NCI-H446 (cell line): Measurements from ENCODE around the gene KIF26B.
"Not testable (repeated sequence)": the region's sequence is repeated elsewhere in the genome, so short reads cannot be mapped to it uniquely, and the experiment has no call there.

Experiments used
- DNase-seq, 2 experiments: peaks; one replicate each; lab custom pipeline; 2025; lab: John Stamatoyannopoulos, UW

The KIF26B gene

DNA sequence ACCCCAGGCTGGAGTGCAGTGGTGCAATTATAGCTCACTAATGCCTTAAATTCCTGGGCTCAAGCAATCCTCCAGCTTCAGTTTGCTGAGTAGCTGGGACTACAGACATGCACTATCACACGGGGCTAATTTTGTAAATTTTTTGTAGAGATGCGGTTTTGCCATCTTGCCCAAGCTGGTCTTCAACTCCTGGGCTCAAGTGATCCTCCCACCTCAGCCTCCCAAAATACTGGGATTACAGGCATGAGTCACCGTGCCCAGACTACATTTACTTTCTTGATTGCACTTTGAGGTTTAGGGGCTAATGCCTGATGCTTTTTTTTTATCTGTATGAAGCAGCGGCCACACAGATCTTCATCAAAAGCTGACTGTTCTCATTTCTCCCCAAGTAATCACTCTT is 124.6 kb downstream of the KIF26B start:
- DNase-seq, result no peak

DNA sequence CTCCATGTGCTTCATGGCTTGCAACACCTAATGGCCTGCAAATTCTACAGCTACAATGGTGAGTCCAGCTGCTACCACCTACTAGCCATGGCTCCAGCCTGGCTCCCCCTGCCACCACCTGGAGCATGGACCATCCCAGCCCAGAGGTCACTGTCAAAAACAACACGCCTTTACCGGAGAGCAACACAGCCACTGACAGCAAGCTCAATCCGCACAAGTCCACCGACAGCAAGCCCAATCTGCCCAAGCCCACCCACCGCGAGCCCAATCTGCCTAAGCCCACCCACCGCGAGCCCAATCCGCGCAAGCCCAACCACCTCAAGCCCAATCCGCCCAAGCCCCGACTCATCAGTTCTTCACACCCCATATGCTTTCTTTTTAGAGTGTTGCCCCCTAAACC is 128.2 kb downstream of the KIF26B start:
- DNase-seq, result no peak

DNA sequence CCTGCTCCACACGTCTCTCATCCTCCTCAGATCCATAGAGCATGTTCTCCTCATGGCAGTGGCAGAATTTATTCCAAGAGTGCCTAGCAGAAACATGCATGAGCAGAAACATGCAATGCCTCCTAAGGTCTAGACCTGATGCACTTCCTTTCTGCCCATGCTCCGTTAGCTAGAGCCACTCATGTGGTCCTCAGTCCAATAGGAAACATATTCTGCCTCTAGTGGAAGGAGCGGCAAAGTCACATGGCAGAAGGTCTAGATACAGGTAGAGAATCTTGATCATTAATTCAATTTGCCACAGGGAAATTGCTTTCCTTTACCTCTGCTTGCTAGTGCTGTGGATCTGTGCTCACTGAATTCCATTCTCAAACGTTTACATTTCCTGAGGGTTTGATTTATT is 130.4 kb downstream of the KIF26B start:
- no peak for DNase-seq

DNA sequence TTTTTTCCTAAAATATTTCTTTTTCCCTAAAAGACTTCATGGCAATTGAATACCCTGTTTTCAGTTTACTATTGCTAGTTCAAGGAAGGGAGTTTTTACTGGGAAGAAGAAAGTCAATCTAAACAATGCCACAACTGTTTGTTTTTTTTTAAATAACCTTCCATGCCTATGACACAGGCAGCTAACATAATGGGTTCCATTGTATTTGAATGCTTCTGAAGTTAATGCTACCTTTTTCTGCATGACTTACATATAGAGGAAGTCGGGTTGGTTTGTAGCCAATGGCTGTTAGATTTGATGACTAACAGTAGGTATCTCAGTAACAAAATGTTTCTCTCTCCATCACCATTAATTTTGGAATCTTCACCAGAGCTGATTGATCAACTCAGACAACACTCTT is 134.0 kb downstream of the KIF26B start:
- no peak for DNase-seq

DNA sequence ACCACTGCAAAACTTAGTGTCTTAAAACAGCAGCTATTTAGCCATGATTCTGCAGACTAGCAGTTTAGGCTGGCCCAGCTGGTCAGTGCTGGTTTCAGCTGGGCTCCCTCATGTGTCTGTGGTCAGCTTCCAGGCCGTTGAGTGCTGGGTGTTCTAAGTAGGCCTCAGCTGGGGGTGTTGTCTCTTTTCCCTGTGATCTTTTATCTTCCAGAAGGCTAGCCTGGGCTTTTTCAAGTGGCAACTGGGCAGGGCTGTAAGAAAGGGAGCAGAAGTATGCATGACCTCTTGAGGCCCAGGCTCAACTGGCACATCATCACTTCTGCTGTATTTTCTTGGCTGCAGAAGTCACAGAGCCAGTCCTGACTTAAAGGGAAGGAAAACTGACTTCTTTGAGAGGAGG is 136.1 kb downstream of the KIF26B start:
- no peak for DNase-seq

DNA sequence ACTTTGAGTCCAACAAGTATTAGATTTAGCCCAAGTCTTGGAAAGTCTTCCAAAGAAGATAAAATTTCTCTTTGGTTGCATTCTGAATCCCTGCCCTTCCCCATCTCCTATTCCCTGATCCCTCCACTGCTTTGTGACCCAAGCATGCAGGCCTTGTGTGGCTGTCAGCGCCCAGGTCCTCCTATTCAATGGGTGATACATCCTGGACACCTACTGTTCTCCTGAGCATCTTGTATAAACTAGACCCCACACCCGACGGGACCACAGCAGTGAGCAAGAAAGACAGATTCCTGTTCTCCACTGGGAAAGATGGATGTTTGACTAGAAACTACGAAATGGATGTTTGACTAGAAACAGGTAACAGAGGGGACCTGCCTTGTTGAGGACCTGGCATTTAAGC is 136.6 kb downstream of the KIF26B start:
- no peak for DNase-seq

DNA sequence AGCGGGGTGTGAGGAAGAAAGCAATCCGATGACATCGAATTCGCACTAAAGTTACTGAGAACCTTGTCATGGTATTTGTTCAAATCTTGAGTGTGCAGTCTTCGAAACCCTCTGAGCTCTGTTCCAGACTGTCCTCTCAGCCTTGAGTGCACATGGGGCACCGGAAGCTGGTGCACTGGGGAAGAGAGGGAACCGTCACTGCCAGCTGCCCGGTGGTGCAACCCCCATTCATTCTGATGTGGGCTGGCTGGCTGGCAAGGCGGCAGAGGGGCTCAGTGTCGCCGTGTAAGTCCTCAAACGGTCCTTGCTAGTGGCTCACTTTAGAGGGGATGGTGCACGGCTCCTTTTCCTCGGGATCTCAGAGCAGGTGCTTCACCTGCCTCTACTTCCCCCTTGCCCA is 137.4 kb downstream of the KIF26B start:
- no peak for DNase-seq

DNA sequence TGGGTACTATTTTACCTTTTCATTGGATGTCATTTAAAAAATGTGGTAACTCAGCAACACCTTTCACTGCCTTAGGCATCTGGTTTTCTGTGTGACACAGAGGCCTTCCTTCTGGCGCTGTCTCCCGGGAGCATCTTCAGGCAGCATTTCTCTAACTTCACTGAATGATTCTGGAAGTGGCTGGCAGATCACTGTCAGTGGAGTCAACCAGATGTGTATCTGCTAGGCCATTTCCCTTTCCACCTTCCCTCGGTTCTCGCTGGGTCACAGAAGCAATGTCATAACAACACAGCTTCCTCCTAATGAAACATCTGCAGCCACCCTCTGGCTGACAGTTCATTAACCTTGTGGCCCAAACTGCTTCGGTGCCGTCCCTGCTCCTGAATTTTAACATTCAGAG is 137.8 kb downstream of the KIF26B start:
- no peak for DNase-seq

DNA sequence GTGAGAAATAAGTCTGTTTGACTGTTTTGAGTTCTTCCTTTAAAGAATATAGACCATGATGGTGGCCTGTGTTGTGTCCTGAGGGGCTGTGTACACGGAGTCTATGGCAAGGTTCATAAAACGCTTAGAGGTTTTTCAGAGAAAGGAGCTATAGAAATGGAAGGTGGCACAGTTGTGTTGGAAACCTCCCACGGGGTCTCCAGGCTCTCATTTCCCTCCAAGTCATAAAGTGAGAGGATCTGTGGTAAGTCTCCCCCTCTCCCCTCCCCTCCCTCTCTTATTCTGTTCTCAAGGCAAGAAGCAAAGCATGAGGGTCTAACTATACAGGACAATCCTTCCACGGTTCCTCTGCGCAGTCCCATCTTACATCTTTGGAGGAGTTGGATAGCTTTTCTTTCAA is 139.2 kb downstream of the KIF26B start:
- DNase-seq, result no peak

DNA sequence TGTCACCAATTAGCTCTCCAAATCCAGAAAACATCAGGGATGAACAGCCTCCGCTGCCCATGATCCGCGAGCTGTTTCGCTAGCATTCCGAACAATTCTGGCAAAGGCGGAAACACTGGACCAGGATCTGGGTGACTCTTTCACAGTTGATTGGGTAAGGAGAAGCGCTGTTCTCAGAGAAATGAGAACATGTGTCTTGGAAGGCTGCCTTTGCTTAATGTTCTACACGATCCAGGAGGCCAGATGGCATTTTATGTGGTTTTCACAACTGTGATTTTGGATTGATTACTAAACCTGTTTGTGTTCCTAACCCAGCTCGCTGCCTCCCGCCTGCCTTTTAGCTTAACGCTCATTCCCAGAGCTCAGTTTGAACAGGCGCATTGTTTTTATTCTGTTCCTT is 144.0 kb downstream of the KIF26B start:
- DNase-seq, result peak; percentile 34 to 75

DNA sequence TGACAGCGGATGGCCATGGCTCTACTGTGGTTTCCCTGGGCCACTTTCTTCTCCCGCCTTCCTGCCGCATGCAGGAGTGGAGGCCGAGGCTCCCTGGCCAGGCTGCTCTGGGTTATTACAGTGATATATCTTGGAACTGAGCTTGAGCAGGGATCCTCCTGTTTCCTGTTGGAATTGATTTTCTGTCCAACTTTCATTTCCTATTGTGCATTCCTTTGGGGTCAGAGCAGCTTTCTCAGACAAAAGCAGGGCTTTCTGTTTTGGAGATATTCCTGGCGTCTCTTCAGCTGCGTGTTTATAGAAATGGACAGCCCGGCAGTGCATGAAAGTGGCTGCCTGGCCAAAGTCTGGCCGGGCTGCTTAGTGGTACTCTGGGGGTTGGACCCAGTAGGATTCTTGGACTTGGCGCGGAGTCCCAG is 146.4 kb downstream of the KIF26B start:
- DNase-seq, result no peak

DNA sequence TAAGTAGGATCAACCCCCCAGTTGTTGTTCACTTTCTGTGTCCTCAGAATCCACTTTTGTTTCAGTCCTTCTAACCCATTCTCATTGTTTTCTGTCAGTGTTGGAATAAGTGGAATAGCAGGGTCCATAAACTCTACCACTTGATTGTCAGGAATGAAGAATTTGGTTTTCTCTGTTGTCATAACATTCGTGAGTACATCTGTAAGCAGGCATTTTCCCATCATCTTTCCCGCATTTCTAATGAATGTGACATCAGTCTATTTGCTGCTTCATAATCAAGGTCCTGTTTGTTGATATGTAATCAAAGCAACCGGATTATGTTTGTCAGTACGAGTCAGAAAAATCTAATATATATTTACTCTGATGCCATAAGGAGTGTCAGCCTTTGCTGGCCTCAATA is 147.1 kb downstream of the KIF26B start:
- DNase-seq, result no peak

DNA sequence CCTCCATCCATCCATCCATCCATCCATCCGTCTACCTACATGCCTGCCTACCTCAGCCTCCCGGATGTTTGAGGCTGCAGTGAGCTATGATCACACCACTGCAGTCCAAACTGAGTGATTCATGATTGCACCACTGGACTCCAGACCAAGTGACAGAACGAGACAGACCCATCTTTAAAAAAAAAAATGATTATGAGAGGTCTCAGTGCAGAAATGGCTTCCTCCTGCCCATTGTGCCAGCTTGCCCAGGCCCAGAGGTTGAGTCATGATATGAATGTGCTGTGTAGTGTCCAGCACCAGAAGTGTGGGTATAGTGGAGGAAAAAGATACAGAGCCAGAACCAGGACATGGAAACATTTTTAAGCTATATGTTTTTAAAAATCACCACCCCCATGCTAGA is 149.9 kb downstream of the KIF26B start:
- no peak for DNase-seq

DNA sequence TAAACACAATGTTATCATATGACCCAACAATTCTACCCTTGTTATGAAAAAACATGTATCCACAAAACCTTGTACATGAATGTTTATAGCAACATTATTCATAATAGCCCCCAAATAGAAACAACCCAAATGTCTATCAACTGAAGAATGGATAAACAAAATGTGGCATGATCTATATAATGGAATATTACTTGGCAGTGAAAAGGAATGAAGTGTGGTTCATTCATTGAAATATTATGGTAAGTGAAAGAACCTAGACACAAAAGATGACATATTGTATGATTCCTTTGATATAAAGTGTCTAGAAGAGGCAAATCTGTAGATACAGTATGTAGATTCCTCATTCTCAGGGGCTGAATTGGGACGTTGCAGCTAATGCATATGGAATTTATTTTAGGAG is 151.2 kb downstream of the KIF26B start:
- DNase-seq, result no peak

DNA sequence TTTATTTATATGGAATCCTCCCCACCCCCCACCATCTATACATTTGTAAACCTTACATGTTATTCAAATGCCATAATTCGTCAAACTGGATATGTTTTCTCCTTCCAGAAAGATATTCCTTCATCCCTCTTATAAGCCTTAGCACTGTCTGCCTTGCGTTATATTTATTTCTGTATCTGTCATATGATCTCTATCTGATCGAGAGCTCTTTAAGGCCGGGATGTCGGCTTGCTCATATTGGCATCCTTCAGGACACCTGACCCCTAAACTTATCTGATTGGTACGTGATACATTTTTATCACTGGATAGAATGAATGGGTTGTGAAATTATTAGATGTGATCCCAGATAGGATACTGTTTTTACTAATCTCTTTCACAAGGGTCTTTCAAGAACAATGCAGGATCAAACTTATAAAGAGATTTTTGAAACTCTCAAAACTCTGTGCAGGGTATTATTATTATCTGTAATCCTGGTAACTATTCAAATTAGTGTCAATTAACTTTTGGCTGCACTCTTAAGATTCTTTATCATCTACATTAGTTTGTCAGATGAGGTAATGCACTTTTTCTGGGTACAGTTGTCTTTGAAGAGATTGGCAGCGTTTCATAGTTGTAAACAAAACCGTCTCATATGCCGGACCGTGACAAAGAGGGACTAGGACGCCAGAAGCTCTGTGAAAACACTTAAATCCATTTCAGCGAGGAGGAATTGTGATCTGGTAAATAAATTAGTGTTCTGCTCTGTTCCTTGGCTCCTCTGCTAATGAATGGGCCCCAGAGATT is 152.0 kb downstream of the KIF26B start:
- DNase-seq, result no peak

DNA sequence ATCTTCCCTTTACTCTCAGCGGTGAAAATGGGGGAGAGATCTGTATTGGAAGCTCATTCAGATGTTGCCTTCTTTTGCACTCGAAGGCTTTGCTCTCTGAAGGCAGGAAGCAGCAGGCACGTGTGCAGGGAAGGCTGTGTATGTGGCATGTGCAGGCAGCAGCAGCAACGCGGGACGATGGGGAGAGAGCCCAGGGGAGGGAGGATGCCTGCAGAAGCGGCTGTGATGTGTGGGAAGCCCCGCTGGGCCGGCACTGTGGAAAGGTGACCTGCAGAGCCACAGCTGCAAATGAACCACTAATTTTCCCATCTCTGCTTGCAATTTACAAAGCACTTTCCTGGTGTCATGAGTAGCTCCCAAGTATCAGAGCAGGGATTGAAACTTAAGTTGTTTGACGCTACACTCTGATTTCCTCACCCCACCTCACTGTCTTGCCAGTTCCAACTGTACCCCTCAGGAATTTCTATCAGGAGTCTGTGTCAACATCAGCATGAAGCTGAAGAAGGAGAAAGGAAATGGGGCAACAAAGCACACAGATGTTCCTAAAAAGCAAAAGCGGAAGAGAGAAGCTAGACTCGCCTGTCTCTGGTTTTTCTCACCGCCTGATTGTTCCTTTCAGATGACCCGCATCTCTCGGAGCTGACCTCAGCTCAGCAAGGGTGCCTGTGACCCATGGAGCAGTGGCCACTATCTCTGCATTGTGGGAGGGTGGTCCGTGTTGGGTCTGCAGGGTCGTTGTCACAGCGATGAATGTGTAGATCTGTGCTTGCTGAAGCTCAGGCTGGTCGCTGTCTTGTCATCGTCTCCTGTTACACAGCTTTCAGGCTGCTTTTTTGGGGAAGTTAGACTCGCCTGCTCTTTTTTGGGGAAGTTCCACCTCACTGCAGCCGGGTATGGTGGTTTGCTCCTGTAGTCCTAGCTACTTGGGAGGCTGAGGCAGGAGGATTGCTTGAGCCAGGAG is 156.1 kb downstream of the KIF26B start:
- DNase-seq, result no peak

DNA sequence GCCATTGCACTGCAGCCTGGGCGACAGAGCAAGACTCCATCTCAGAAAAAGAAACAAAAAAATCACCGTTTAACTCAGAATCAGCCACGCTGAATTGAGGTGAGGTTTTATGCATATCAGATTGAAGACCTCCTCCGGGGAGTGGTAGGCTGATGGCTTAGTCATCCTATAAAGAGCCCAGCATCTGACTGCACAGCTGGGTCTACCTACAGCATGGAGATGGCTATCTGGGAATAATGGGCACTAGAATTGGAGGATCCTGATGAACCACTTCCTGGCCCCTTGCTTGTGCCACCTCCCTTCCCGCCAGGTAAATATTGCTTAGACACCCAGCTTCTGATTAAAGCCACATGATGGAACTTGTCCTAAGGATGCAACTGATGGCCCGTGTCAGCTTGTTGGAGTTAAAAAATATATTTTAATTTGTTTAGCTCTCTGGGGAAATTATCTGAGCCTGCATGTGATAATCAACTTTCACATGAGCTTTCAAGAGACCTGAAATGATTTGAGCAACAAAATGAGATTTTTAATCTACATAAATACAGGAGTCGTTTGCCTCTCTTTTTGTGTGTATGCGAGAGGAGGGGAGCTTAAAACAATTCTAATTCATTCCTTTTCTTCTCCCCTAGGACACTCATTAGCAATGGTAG is 157.2 kb downstream of the KIF26B start:
- no peak for DNase-seq

DNA sequence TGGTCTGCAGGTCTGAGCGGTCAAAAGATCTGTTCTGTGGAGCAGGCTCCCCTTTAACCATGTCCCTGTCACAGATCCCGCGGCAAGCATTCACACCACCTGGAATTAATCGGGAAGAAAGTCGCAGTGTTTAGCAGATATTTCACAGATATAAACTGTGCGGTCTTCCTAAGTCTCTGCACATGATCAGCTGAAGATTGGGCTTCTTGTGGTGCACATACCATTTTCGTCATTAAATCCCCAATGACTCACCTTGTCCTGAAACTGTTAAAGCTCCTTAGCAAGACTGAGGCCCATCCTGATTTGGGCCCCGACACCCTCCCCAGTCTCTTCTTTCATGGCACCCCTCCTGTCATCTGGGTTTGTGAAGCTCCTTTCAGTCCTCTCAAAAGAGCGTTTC is 158.8 kb downstream of the KIF26B start:
- no peak for DNase-seq

DNA sequence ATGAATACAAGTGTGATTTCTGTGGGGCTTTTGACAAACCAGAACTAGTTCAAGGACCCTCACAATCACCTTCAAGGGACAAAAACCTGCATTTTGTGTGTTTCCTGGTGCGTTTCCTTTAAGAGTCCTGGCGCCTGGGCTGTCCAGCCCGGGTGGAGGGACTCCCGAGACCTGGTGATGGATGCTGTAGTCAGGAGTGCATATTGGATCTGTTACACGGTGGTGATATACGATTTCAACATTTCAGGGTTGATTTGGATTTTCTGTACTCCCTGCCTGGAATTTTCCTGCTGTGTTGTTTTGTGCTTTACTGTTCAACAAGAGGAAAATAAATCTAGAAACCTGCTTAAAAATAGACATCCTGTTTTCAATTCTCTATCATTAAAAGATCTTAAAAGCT is 162.0 kb downstream of the KIF26B start:
- no peak for DNase-seq

DNA sequence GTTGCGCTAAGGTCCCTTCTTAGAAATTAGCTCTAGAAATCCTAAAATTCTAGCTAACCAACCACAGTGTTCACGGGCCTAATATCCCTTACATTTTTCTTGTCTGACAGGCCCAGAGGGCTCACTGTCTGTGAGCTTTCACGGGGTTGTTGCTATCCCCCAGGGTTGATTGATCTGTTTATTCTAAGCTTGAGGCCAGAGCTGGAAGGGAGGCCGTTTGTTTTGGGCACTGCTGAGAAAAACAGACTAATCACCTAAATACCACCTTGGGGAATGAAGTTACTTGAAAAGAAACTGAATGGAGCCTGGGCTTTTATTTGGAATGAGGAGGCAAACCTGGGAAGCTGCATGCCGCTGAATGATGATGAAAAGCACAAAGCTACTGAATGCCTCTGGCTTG is 162.4 kb downstream of the KIF26B start:
- no peak for DNase-seq

DNA sequence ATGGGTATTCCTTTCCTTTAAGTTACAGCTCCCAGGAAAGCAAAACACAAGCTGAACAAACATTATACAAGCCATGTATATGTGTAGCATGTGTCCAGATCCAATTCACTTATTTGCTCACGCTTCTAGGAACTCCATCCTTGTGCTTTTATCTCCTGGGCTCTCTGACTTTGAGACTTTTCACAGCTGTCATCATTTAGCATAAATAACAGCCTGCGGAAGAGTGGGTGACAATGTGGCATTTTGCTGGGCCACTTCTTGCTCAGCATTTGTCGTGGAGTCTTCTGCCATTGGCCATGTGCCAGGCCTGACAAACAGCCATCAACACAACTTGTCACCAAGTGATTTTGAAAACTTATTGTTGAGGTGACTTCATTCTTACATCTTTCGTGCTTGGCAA is 164.3 kb downstream of the KIF26B start:
- DNase-seq, result no peak

DNA sequence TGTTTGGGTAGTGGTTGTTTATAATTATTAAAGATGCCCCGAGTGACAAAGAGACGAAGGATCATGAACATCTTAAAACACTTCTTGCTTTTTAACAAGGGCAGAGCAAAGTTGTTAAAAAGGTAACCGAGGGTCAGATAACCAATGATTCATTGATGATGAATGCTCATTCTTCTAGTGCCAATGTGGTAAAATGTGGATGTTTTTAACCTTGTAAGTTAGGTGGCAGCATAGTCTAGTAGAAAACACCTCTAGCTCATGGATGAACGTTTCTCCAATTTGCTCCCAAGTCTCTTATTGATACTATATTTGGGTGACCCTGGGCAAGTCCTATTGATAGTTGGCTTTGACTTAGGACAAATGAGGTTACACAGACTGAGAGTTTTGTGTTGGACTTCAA is 167.9 kb downstream of the KIF26B start:
- DNase-seq, result no peak

DNA sequence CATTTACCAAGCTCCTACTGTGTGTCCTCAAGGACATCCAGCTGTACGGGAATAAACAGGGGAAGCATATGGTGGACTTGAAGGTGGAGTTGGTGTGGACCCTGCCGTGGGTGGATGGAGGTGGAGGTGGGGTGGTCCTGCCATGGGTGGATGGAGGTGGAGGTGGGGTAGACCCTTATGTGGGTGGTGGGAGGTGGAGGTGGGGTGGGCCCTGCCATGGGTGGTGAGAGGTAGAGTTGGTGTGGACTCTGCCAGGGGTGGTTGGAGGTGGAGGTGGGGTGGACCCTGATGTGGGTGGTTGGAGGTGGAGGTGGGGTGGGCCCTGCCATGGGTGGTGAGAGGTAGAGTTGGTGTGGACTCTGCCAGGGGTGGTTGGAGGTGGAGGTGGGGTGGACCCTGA is 169.0 kb downstream of the KIF26B start:
- not testable (repeated sequence) for DNase-seq
